WTC11 (cell line): ENCODE measurements around the gene MYH2. TPM values are rescaled to one million over a fixed set of nuclear protein-coding genes. Genes with fewer than 3 reads are reported as not detected.

Experiments
- ATAC-seq: fragments of 200-7000 bp; cut with Tn5 transposase; 2 replicates; pipeline ENCODE4 v1.10.0; 2021; ENCODE audit warnings: mild to moderate bottlenecking, moderate library complexity
- CTCF ChIA-PET: fragments of 300-600 bp; sonication (Branson Sonifier 250); formaldehyde crosslinking; loops from one replicate; lab custom pipeline; 2021; ENCODE audit warnings: antibody characterized with exemption; lab: Charles Lee
- POLR2A ChIA-PET: fragments of 350-600 bp; sonication (Branson Sonifier 250); formaldehyde crosslinking; loops from one replicate; lab custom pipeline; 2021; ENCODE audit warnings: antibody characterized with exemption; lab: Charles Lee
- DNase-seq: peaks from one replicate; pipeline ENCODE4 v3.0.0; 2021; ENCODE audit warnings: low spot score
- H3K27ac Mint-ChIP-seq: 2 replicates; pipeline ENCODE4 v1.8.0; 2021; ENCODE audit warnings: mixed read lengths
- H3K27me3 Mint-ChIP-seq: 2 replicates; pipeline ENCODE4 v1.8.0; 2021; ENCODE audit warnings: low read depth, mild to moderate bottlenecking, moderate library complexity, mixed read lengths
- H3K36me3 Mint-ChIP-seq: 2 replicates; pipeline ENCODE4 v1.8.0; 2021; ENCODE audit warnings: mixed read lengths
- H3K4me1 Mint-ChIP-seq: 2 replicates; pipeline ENCODE4 v1.8.0; 2022; ENCODE audit warnings: mixed read lengths
- H3K4me3 Mint-ChIP-seq: 2 replicates; pipeline ENCODE4 v1.8.0; 2021; ENCODE audit warnings: mild to moderate bottlenecking, moderate library complexity, mixed read lengths
- H3K9me3 Mint-ChIP-seq: 2 replicates; pipeline ENCODE4 v1.8.0; 2021; ENCODE audit warnings: mixed read lengths
- AFF4 ChIP-seq: sonication (generic); formaldehyde crosslinking; IDR thresholded peaks from 2 replicates; pipeline ENCODE4 v1.8.1; 2023; ENCODE audit warnings: mild to moderate bottlenecking, missing genetic modification reagents, borderline replicate concordance
- CBFB ChIP-seq: sonication (generic); formaldehyde crosslinking; IDR thresholded peaks from 2 replicates; pipeline ENCODE4 v1.8.1; 2022; ENCODE audit warnings: mild to moderate bottlenecking, low read depth, missing genetic modification reagents
- CTCF ChIP-seq: fragments of 200-600 bp; IDR thresholded peaks from 2 replicates; pipeline ENCODE4 v1.8.0; 2022; ENCODE audit warnings: antibody characterized with exemption
- FOXP1 ChIP-seq: sonication (generic); formaldehyde crosslinking; IDR thresholded peaks from 2 replicates; pipeline ENCODE4 v1.8.0; 2022; ENCODE audit warnings: missing genetic modification reagents, mild to moderate bottlenecking, moderate library complexity, borderline replicate concordance
- KAT7 ChIP-seq: sonication (generic); formaldehyde crosslinking; IDR thresholded peaks from 2 replicates; pipeline ENCODE4 v1.8.1; 2023; ENCODE audit warnings: missing genetic modification reagents, mild to moderate bottlenecking, borderline replicate concordance
- NR2C2 ChIP-seq: sonication (generic); formaldehyde crosslinking; IDR thresholded peaks from 2 replicates; pipeline ENCODE4 v1.8.0; 2022; ENCODE audit warnings: mild to moderate bottlenecking, missing genetic modification reagents
- OVOL2 ChIP-seq: fragments of 250-450 bp; sonication (Bioruptor Pico); IDR thresholded peaks from 2 replicates; pipeline ENCODE4 v1.9.0; 2021; ENCODE audit warnings: mild to moderate bottlenecking, borderline replicate concordance
- PREB ChIP-seq: sonication (generic); formaldehyde crosslinking; IDR thresholded peaks from 2 replicates; pipeline ENCODE4 v1.8.1; 2022; ENCODE audit warnings: mild to moderate bottlenecking, missing genetic modification reagents, moderate library complexity, borderline replicate concordance
- SMAD3 ChIP-seq: sonication (generic); formaldehyde crosslinking; IDR thresholded peaks from 2 replicates; pipeline ENCODE4 v1.8.0; 2022; ENCODE audit warnings: missing genetic modification reagents, mild to moderate bottlenecking, borderline replicate concordance
- SMAD4 ChIP-seq: sonication (generic); formaldehyde crosslinking; IDR thresholded peaks from 2 replicates; pipeline ENCODE4 v1.8.0; 2022; ENCODE audit warnings: mild to moderate bottlenecking, missing genetic modification reagents
- SP1 ChIP-seq: sonication (generic); formaldehyde crosslinking; conservative IDR thresholded peaks from 2 replicates; pipeline ENCODE4 v1.8.1; 2022; ENCODE audit warnings: missing genetic modification reagents
- TP53 ChIP-seq: sonication (generic); formaldehyde crosslinking; IDR thresholded peaks from 2 replicates; pipeline ENCODE4 v1.8.1; 2023; ENCODE audit warnings: mild to moderate bottlenecking, missing genetic modification reagents
- ZNF138 ChIP-seq: sonication (generic); formaldehyde crosslinking; conservative IDR thresholded peaks from 2 replicates; pipeline ENCODE4 v1.8.1; 2022; ENCODE audit warnings: mild to moderate bottlenecking, moderate library complexity, missing genetic modification reagents
- ZNF396 ChIP-seq: fragments of 250-450 bp; sonication (Bioruptor Pico); IDR thresholded peaks from 2 replicates; pipeline ENCODE4 v1.8.0; 2021; ENCODE audit warnings: mild to moderate bottlenecking, moderate library complexity, borderline replicate concordance
- total RNA-seq: library from RNA; stranded (reverse); gene quantifications from 3 replicates; pipeline ENCODE4 v1.2.3, GENCODE V29; 2021
- TF ChIP-seq, protein P1 (sequence below): sonication (generic); formaldehyde crosslinking; IDR thresholded peaks from 2 replicates; pipeline ENCODE4 v1.8.0; 2022; ENCODE audit warnings: missing genetic modification reagents
- TF ChIP-seq, protein P2 (sequence below): sonication (generic); formaldehyde crosslinking; IDR thresholded peaks from 2 replicates; pipeline ENCODE4 v1.8.1; 2022; ENCODE audit warnings: mild to moderate bottlenecking, moderate library complexity, missing genetic modification reagents

MYH2 gene
- total RNA-seq, 1 experiment from 2014 or later: 1.5 TPM

- TF ChIP-seq, protein P1, sequence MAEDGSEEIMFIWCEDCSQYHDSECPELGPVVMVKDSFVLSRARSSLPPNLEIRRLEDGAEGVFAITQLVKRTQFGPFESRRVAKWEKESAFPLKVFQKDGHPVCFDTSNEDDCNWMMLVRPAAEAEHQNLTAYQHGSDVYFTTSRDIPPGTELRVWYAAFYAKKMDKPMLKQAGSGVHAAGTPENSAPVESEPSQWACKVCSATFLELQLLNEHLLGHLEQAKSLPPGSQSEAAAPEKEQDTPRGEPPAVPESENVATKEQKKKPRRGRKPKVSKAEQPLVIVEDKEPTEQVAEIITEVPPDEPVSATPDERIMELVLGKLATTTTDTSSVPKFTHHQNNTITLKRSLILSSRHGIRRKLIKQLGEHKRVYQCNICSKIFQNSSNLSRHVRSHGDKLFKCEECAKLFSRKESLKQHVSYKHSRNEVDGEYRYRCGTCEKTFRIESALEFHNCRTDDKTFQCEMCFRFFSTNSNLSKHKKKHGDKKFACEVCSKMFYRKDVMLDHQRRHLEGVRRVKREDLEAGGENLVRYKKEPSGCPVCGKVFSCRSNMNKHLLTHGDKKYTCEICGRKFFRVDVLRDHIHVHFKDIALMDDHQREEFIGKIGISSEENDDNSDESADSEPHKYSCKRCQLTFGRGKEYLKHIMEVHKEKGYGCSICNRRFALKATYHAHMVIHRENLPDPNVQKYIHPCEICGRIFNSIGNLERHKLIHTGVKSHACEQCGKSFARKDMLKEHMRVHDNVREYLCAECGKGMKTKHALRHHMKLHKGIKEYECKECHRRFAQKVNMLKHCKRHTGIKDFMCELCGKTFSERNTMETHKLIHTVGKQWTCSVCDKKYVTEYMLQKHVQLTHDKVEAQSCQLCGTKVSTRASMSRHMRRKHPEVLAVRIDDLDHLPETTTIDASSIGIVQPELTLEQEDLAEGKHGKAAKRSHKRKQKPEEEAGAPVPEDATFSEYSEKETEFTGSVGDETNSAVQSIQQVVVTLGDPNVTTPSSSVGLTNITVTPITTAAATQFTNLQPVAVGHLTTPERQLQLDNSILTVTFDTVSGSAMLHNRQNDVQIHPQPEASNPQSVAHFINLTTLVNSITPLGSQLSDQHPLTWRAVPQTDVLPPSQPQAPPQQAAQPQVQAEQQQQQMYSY: no peak
These were observed 34.4 kb upstream of the MYH2 start (continued) for GRCh38 chr17:10583834-10584233.

GRCh38 chr17:10579270-10579669 lies 29.8 kb upstream of the MYH2 start:
- DNase-seq (no peak), ATAC-seq (no peak)
- ChIA-PET POLR2A (no interaction called here), CTCF (interaction anchor here (0.6 to 1.3 kb wide), 3 partner anchors 30 to 1057 kb away, joined by 3 to 4 read pairs (median 4); partner anchors contain the start of gene MYH2)
- peaks cover 9% of the 10 kb centered on the region for H3K9me3 Mint-ChIP-seq
- no peaks in the 10 kb centered on the region for H3K36me3 Mint-ChIP-seq
- H3K4me1 Mint-ChIP-seq: peaks cover 9% of the 10 kb centered on the region
- H3K27ac Mint-ChIP-seq: no peak overlapping the region
- no peak overlapping the region for H3K4me3 Mint-ChIP-seq
- TF ChIP-seq, protein P2, sequence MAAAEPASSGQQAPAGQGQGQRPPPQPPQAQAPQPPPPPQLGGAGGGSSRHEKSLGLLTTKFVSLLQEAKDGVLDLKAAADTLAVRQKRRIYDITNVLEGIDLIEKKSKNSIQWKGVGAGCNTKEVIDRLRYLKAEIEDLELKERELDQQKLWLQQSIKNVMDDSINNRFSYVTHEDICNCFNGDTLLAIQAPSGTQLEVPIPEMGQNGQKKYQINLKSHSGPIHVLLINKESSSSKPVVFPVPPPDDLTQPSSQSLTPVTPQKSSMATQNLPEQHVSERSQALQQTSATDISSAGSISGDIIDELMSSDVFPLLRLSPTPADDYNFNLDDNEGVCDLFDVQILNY (CRISPR knock-in tag): no peak
- TF ChIP-seq SMAD4 (CRISPR knock-in tag) (no peak), SMAD3 (CRISPR knock-in tag) (no peak), SP1 (CRISPR knock-in tag) (no peak), TP53 (CRISPR knock-in tag) (no peak), FOXP1 (CRISPR knock-in tag) (no peak), NR2C2 (CRISPR knock-in tag) (no peak), KAT7 (CRISPR knock-in tag) (no peak), ZNF138 (no peak), PREB (CRISPR knock-in tag) (no peak), CTCF (no peak), AFF4 (CRISPR knock-in tag) (no peak), OVOL2 (CRISPR knock-in tag) (no peak), ZNF396 (no peak), CBFB (CRISPR knock-in tag) (no peak)
- H3K27me3 Mint-ChIP-seq: no peaks in the 10 kb centered on the region
